Loucy (cell line): ENCODE results near the gene LIN28B.

ENCODE experiments used
- CTCF ChIP-seq: fragments of 200-600 bp; sonication (generic); conservative IDR thresholded peaks from 2 replicates; pipeline ENCODE4 v1.5.1; 2014; ENCODE audit warnings: mild to moderate bottlenecking, antibody characterized with exemption, low read length
- EZH2phosphoT487 ChIP-seq: fragments of 200-600 bp; IDR thresholded peaks from 2 replicates; pipeline ENCODE4 v1.6.1; 2018; ENCODE audit warnings: antibody characterized with exemption, mild to moderate bottlenecking, moderate library complexity, borderline replicate concordance

GRCh38 chr6:105045526-105045925, 88.6 kb downstream of the LIN28B start:
- TF ChIP-seq CTCF (no peak), EZH2phosphoT487 (no peak)
